ENCODE measurements around the gene HPS4. TPM values are rescaled to one million over a fixed set of nuclear protein-coding genes. Genes with fewer than 3 reads are reported as not detected.

HPS4 gene
- total RNA-seq, 1 donor: 38.5 TPM

GRCh38 chr22:26471522-26471921 is 12.1 kb downstream of the HPS4 start:
- TF ChIP-seq CTCF (IDR thresholded peaks at IDR 0.05; ENCODE audit: insufficient read depth, low read length): no peak
- no peak overlapping the region for H3K4me3 ChIP-seq (ENCODE audit: low read depth, low read length)
- DNase-seq (ENCODE audit: low read depth): peak; percentile 35

GRCh38 chr22:26470807-26471206 is 12.8 kb downstream of the HPS4 start:
- DNase-seq (ENCODE audit: low read depth): no peak
- no peak for TF ChIP-seq CTCF (IDR thresholded peaks at IDR 0.05; ENCODE audit: insufficient read depth, low read length)
- no peak overlapping the region for H3K4me3 ChIP-seq (ENCODE audit: low read depth, low read length)

GRCh38 chr22:26466196-26466595 is 17.4 kb downstream of the HPS4 start:
- no peak overlapping the region for H3K4me3 ChIP-seq (ENCODE audit: low read depth, low read length)
- TF ChIP-seq CTCF (IDR thresholded peaks at IDR 0.05; ENCODE audit: insufficient read depth, low read length): no peak
- no peak for DNase-seq (ENCODE audit: low read depth)

GRCh38 chr22:26464312-26464711 is 19.3 kb downstream of the HPS4 start:
- no peak for TF ChIP-seq CTCF (IDR thresholded peaks at IDR 0.05; ENCODE audit: insufficient read depth, low read length)
- H3K4me3 ChIP-seq (ENCODE audit: low read depth, low read length): no peak overlapping the region
- DNase-seq (ENCODE audit: low read depth): peak; percentile 77

- TF ChIP-seq CTCF (IDR thresholded peaks at IDR 0.05; ENCODE audit: insufficient read depth, low read length): no peak
- no peak overlapping the region for H3K4me3 ChIP-seq (ENCODE audit: low read depth, low read length)
- no peak for DNase-seq (ENCODE audit: low read depth)
Measured at GRCh38 chr22:26463688-26464087, 19.9 kb downstream of the HPS4 start.

GRCh38 chr22:26463101-26463661 is 20.4 kb downstream of the HPS4 start:
- DNase-seq (ENCODE audit: low read depth): no peak
- no peak for TF ChIP-seq CTCF (IDR thresholded peaks at IDR 0.05; ENCODE audit: insufficient read depth, low read length)
- H3K4me3 ChIP-seq (ENCODE audit: low read depth, low read length): no peak overlapping the region

- no peak overlapping the region for H3K4me3 ChIP-seq (ENCODE audit: low read depth, low read length)
- DNase-seq (ENCODE audit: low read depth): no peak
- no peak for TF ChIP-seq CTCF (IDR thresholded peaks at IDR 0.05; ENCODE audit: insufficient read depth, low read length)
Measured at GRCh38 chr22:26462641-26463040, 20.9 kb downstream of the HPS4 start.
